Breast epithelium (tissue), 3 donors: ENCODE measurements around the gene BCL2L11.

Source experiments
- CTCF ChIP-seq, 3 donors: fragments of 450-650 bp; IDR thresholded peaks; one replicate each; pipeline ENCODE4 v1.5.1; 2016 to 2017; ENCODE audit warnings: antibody characterized with exemption in 3 of 3, mild to moderate bottlenecking in 3 of 3, moderate library complexity in 3 of 3
- POLR2A ChIP-seq: fragments of 450-650 bp; IDR thresholded peaks from one replicate; pipeline ENCODE4 v1.6.1; 2016; ENCODE audit warnings: antibody characterized with exemption, mild to moderate bottlenecking, moderate library complexity

- TF ChIP-seq CTCF (IDR thresholded peaks at IDR 0.05): no peak
- no peak for TF ChIP-seq POLR2A
Measured at GRCh38 chr2:111167076-111167862, 46.6 kb downstream of the BCL2L11 start.
